HG03460 (cell line): ENCODE measurements around the gene LMF2.
"Not testable (repeated sequence)": the region's sequence is repeated elsewhere in the genome, so short reads cannot be mapped to it uniquely, and the experiment has no call there.

ENCODE experiments used
- ATAC-seq: cut with Tn5 transposase; IDR thresholded peaks from one replicate; pipeline ENCODE4 v1.9.1; 2021; ENCODE audit not compliant: unreplicated experiment

Gene LMF2

GRCh38 chr22:50507421-50507990, at the start of gene LMF2:
Gene LMF2, minus strand, starts transcription at chr22:50507702. Its CDS starts 27 bp downstream, at chr22:50507675.
- ATAC-seq = peak; percentile 62

- ATAC-seq = no peak
Observed at GRCh38 chr22:50556703-50557102, 49.2 kb upstream of the LMF2 start.

GRCh38 chr22:50553310-50553709, 45.8 kb upstream of the LMF2 start:
- ATAC-seq = no peak

GRCh38 chr22:50551160-50551752, 43.8 kb upstream of the LMF2 start:
- ATAC-seq = no peak

GRCh38 chr22:50550395-50550794, 42.9 kb upstream of the LMF2 start:
- no peak for ATAC-seq

- no peak for ATAC-seq
Observed at GRCh38 chr22:50548921-50549790, 41.7 kb upstream of the LMF2 start.

- no peak for ATAC-seq
Observed at GRCh38 chr22:50548040-50548920, 40.8 kb upstream of the LMF2 start.

GRCh38 chr22:50547263-50547985, 39.9 kb upstream of the LMF2 start:
- ATAC-seq = no peak

GRCh38 chr22:50546326-50547262, 39.1 kb upstream of the LMF2 start:
- ATAC-seq = no peak

- no peak for ATAC-seq
Observed at GRCh38 chr22:50545522-50546325, 38.2 kb upstream of the LMF2 start, which contains the start of gene KLHDC7B. Gene KLHDC7B, plus strand, starts transcription at chr22:50545899. Its CDS starts 345 bp downstream, at chr22:50546244.

GRCh38 chr22:50544746-50545253, 37.3 kb upstream of the LMF2 start:
- no peak for ATAC-seq

- no peak for ATAC-seq
Observed at GRCh38 chr22:50544078-50544745, 36.7 kb upstream of the LMF2 start.

GRCh38 chr22:50542416-50542927, 35.0 kb upstream of the LMF2 start:
- ATAC-seq = no peak

- not testable (repeated sequence) for ATAC-seq
Observed at GRCh38 chr22:50541667-50542026, 34.1 kb upstream of the LMF2 start.

- ATAC-seq = no peak
Observed at GRCh38 chr22:50540381-50540780, 32.9 kb upstream of the LMF2 start.

GRCh38 chr22:50537765-50538164, 30.3 kb upstream of the LMF2 start:
- ATAC-seq = no peak

- no peak for ATAC-seq
Observed at GRCh38 chr22:50536226-50536625, 28.7 kb upstream of the LMF2 start.
